GM21619 (cell line): ENCODE measurements around the gene CLEC20A.
"Not testable (repeated sequence)": the region's sequence is repeated elsewhere in the genome, so short reads cannot be mapped to it uniquely, and the experiment has no call there.

Source experiments
- ATAC-seq: cut with Tn5 transposase; IDR thresholded peaks from one replicate; pipeline ENCODE4 v1.9.1; 2021; ENCODE audit not compliant: unreplicated experiment

CLEC20A gene

DNA sequence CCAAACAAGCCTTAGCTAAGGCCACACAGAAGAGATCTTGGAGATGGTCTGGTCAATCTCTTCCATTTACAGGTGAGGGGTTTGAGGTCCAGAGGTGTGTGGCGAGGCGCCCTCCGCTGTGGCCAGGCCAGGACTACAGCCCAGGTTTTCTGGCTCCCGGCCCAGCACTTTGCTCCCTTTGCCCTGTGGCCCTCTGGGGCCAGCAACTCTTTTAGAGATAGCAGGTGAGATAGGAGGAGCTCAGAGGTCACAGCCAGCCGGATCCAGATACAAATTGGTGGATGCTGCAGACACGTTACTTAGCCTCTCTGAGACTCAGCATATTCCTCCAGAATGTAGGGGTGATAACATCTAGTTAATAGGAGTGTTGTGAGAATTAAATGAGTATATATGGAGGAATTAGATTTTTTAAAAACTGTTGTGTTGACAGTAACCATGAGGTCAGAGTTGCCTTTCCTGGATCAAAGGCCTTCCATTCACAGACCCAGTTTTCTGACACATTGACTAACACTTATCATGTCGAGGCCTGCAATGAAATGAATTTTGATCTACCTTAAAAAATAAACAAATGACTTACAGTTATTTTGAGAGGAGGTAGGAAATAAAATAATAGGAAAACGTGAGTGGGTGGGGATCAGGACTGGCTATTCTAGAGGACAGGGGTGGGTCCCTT, 32.7 kb upstream of the CLEC20A start:
- no peak for ATAC-seq

DNA sequence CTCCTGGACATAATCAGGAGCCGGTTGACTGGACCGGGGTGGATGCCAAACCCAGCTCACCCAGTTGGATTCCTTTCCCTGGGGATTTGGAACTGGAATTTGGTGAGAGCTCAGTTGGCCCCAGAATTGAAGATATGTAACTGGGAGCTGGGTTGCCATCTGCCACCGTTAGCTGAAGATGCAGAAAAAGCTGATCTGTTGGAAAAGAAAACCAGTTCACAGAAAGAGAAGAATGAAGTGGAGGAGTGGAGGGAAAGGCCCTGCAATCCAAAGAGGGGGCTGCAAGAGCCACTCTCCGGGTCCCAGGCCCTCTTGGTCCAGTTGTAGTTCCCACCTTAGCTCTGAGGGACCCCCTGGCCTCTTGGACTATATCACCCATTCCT, 32.2 kb upstream of the CLEC20A start:
- no peak for ATAC-seq

DNA sequence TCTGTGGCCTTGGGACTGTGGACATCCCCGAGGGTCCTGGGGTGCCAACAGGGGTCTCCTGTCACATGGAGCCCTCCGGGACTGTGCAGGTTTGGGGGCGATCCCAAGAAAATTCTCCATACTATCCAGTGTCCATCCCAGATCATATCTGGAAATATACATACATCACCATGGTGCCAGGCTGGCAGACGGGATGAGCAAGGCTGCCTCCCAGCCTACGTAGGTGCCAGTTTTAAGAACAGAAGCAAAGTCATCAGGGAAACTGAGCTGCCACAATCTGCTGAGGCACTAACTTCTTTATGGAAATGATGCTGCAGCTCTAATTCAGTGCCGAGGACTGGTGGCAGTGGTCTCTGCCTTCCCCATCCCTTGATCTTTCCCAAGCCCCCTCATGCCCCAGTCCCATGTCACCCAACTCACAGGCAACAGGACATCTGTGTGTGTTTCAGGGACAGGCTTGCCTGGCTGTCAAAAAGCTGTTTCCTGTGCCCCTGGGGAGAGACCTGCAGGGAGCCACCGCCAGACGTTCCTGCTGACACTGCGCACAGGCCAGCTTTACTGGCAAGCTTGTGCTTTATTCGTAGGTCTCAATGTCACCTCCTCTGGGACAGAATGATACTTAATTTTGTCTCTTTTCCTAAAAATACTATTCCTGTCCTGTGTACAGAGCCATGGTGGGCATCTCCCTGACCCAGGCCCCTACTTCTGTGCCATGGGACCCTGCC, 31.6 kb upstream of the CLEC20A start:
- no peak for ATAC-seq

DNA sequence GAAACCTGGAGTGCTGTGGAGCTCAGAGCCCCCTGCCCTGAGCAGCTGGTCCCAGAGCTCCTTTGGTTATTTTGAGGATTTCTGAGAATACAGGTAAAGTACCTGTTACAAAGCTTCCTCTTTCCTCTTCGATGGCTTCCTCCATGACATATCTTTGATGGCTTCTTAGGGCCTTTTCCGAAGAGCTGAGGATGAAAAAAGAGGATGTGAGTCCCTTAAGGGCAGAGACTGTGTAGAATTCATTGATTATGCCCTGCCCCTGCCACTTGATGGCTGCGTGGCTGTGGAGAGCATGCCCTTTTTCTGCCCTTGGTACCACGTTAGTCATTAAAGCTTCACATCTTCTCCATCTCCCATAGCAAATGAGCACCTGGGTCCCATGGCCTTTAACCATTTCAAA, 30.4 kb upstream of the CLEC20A start:
- ATAC-seq, result no peak

DNA sequence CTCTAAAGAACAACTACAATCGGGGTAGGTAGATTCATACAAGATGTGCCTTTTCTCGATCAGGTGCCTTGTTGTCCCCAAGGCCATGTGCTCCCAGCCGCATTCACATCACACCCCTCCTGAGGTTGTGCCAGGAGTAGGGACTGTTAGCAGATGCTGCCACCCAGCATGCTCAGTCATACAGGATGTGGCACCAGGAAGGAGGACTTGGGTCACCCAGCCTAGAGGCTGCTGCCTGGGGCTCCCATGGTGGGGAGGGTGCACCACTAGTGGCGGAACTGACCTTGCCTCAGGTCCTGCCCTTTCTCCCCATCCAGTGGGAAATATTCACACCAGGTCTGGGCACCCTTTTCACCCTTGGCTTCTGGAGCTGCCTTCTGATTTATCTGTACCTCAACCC, 24.5 kb upstream of the CLEC20A start:
- no peak for ATAC-seq

DNA sequence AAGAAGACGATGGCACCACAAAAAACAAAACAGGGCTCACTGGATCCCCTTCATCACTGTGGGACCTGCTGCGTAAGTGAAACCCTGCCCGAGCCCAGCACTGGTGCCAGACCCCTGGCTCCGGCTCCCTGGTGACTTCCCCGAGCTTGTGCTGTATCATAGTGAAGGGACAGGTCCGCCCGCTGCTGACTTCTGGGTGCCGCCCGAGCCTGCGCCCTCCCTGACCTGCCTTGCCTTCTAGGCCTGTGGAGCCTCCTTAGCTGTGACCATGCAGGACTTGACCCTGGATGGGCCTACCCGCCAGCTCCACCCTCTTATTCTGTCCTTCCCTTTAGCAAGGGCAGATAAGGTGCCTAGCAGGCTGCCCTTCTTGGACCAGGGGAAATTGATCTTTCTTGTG, 24.0 kb upstream of the CLEC20A start:
- ATAC-seq, result no peak

DNA sequence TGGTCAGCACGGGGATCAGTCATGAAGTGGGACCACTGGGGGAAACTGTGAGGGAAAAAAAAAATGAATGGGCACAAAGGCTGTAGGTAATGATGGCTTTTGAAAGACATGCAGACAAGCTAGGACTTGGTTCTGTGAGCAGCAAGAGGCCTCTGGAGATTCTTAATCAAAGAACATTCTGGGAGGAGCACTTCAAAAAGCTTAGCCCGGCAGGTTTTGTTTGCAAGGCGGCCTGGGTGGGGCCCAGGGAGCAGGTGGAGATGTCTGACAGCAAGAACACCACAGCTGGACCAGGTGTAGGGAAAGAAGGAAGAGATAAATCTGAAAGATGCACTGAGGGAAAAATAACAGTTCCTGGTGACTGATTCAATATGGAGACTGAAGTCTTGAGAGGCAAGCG, 22.1 kb upstream of the CLEC20A start:
- no peak for ATAC-seq

DNA sequence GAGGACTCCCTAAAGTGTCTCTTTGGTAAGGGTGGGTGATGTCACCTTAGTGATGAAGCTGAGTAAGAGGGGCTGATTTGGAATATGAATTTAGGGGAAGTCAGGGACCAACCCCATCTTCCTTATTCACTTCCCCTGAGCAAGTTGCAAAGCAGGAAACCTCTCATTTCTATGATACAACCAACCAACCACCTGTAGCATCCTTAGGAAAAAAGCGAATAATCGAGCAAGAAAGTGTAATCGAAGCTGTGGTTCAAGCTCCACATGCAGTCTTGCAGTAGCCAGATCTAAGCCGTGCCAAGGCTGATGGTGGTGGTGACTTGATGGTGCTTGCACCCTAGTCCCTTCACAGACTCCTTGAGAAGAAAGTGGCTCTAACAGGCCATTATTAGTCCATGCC, 19.3 kb upstream of the CLEC20A start:
- ATAC-seq, result no peak

DNA sequence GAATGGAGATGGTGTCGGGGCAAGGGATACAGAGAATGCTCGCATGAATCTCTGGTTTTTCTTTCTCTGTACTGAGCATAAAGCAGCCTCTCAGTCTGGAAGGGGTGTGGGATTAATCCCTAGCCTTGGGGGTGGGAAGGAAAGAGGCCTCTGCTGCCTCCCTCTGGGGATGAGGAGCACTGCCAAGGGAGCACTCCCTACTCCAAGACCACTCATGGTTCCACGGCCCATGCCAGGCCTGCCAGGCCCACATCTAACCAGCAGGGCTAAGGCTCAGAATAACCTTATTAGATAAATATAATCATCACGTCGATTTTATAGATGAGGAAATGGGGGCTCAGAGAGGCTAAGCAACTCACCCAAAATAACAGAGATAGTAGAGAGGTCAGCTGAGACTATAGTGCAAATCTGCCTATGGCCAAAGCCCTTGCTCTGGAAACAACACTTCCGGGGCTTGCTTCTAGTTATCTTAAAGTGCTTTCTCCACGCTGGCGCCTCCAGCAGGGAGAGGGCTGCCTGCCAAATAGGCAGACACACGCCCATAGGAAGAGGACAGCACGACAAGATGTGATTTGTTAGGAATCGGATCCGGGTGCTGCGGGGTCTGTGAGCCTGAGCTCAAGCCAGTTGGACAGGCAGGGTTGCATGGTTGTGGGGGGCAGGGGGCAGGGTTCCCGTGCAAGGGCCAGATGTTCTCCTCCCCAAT, 16.7 kb upstream of the CLEC20A start:
- no peak for ATAC-seq

DNA sequence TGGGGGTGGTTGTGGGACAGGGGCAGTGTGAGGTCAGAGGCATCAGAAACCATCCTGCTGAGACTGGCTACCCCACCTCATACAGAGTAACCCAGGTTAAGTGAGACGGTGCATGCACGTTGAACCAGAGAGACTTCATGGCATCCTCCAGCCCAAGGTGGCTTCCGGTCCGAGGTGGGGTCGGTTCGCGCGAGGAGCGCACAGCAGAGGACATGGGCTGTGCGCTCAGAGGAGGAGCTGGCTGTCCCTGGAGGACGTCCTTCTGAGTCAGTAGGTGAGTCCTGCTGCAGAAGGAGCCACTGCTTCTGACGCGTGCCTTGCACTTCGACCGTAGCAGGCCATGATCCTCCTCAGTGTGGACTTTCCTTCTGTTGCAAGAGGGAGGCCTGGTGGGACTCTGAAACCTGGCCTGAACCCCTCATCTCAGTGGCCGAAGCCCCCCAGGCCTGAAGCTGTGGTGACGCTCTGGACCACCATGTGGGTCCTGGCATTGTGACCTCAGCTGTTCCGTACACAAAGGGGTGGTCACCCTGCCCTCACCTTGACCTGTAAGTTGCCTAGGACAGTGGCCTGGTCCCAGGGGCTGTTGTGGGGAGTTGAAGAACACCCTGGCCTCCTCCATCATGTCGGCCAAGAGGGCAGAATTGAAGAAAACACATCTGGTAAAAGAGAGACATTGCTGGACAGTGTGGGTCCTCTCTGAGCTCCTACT, 16.0 kb upstream of the CLEC20A start, which contains the start of gene TEX35:
Gene TEX35 (plus strand): TSS at position 544 of the 712 bp plus-strand sequence. CDS start 80 bp downstream, at position 624.
- no peak for ATAC-seq

DNA sequence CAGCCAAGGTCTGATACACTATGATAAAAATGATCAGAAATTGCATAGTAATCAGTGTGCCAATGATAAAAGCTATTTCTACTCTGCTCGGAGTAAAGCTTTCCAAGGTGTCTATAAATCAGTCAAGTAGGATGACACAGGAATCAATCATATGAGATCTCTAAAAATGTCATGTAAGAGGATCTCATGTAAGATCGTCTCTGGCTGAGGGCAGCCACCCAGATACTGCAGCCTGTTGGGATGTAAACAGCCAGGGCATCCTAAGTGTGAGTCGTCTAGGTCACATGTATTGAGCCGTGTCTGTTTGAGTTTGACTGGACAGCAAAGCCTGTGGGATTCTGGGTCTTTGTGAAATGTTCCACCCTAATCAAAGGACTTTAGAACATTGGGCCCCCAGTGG, 13.4 kb upstream of the CLEC20A start:
- ATAC-seq, result no peak

DNA sequence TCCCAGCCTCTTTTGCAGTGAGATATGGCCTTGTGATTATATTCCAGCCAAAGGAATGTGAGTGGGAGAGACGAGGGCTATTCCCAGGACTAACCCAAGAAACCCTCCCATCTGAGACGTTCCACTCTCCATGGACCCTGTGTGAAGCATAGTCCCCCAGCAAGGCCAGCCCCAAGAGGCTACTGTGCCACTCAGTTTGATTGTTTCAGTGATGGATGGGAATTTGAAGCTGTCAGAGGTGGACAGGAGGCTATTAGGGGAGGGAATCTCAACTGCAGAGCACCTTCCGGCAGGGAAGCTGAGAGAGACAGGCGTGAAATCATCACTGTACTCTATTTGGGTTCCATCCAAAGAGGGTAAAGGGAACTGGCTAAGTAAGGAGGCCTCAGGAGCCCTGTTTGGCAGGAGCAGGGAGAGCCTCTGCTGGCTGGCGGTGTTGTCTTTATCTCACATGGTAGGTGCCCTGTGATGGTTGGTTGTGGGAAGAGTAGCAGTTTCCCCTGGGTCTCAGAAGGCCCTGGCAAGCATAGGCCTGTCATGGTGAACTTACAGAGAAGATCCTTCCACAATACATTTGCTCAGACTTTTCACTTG, 12.7 kb upstream of the CLEC20A start:
- no peak for ATAC-seq

DNA sequence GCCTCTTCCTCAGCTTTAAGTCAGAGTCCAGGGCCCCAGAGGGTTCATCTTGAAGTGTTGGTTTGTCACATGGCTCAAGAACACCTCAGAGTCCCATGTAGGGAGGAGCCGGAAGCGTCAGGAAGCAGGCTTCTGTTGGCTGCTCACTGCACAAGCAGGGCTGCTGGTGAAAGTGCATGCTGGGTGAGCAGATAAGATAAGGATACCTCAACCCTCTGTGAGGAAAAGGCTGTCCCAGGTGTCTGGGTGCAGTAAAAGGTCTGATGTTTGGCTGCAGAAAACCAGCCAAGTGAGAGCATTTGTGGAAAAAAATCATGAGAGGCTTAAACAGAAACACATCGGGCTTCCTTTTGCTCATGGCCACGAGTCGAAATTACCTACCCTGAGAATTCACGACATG, 9.9 kb upstream of the CLEC20A start:
- no peak for ATAC-seq

DNA sequence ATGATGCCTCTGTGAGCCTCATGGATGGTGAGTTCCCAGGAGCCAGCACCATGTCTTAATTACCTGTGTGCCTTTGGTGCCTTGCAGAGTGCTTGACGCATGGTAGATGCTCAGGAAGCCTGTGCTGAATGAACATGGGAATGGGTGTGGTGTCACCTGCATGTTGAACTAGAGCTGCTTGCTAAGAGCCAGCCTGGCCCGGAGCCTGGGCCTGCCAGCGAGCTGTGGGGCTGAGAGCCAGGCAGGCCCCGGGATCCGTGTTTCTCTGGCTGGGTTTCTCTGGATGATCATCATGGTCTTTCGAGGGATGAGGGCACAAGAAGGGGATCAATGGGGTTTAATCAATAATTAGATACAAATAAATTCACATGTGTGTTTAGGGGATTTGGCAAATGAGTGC, 9.4 kb upstream of the CLEC20A start:
- no peak for ATAC-seq

DNA sequence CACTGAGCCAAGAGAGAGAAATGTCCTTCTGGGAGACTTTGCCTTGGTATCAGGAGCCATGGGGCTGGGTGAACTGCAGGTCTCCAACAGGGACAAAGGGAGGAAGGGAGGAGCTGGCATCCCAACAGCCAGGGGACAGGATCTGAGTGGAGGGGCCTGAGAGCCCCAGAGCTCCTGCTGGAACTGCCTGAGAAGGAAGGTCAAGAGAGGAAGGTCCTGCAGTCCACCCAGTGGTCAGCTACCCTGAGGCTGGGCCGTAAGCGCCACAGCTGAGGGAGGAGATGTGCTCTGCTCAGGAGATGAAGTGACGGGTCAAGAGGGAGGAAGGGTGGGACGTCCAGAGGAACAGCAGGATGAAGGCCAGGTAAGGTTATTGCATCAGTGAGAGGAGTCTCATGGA, 7.5 kb upstream of the CLEC20A start:
- no peak for ATAC-seq

DNA sequence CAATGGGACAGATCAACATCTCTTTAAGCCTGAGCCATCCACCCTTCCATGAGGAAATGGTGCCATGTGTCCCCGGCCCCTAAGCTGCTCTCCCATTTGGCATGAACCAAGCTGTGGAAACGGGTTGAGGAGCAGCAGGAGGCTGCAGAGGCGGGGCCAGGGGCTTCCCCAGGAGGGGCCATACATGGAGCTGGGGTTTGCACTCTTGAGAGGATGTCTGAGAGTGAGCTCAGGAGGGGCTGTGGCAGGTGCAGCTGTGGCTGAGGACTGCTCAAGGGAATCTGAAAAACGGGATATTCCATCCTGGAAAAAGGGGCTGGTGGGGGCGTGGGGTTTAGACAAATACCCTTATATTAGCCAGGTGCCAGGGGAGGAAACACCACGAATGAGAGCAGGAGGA, 7.1 kb upstream of the CLEC20A start:
- ATAC-seq, result no peak

DNA sequence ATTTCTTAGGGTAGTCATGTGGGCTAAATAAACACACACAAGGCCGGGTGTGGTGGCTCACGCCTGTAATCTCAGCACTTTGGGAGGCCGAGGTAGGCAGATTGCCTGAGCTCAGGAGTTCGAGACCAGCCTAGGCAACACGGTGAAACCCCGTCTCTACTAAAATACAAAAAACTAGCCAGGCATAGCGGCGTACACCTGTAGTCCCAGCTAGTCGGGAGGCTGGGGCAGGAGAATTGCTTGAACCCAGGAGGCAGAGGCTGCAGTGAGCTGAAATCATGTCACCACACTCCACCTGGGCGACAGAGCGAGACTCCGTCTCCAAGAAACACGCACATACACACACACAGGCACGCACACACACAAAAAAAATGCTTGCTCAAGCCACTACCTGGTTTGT, 6.6 kb upstream of the CLEC20A start:
- ATAC-seq, result not testable (repeated sequence)

DNA sequence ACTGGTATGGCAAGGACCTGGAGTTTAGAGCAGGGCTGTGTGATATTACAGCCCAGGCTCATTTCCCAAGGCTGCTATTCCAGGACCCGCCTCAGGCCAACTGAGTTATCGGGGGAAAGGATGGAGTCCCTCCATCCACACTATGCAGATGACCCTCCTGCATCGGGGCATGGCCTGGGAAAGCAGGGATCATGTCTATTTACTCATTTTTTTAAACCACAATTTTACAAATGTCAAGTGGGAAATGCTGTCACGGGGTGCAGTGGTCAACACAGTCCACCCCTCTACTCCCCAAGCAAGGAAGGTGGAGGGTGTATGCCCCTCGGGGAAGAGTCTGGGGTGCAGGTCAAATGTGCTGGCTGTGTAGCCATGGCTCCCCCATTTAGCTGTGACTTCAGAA, 6.1 kb upstream of the CLEC20A start:
- ATAC-seq, result no peak

DNA sequence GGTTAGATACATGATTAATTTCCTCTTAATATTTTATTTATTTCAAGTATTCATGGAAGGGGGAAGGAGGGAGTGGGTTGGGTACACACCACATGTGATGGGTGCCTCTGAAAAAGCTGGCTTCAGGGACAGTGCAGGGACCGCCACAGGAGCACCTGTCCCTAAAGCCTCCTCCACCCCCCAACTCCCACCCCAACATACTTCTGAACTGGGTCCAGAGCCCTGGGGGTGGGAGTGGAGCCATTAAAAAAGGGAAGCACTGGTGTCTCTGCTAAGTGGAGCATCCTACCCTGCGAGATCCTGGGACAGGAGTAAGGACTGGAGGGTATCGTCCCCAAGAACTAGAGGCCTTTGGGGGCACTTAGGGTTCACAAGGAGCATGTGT, 5.6 kb upstream of the CLEC20A start:
- ATAC-seq, result no peak

DNA sequence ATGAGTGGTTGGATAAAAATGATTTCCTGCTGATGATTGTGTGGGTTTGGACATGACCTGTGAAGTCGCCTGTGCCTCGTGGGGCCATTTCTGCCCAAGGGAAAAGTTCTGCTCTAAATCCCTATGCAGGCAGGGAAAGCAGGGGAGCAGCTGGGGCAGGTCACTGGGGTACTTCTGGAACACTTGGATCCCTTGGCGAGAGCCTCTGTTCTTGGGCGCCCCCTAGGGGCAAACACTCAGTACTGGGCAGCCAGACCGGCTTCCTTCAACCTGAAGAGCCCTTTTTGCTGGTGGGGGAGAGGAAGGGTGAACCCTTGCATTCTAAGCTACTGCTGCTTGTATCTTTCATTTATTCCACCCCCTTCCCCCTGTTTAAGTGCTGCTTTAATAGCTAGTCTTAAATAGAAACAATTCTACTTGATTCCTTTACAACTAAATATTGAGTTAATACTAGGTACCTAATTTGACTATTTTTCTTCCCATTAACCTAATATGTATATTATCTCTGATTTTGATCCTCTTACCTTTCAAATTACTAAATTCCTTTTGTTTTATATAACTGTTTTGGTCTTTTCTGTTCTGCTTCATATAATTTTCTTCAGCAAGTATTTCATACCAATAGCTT, 5.1 kb upstream of the CLEC20A start:
- ATAC-seq, result peak; percentile 83
